SH-SY5Y (cell line): Measurements from ENCODE around the gene MYO1B.

Experiments used
- GATA2 ChIP-seq: IDR thresholded peaks from 2 replicates; pipeline ENCODE4 v1.6.1; 2011; ENCODE audit warnings: mild to moderate bottlenecking, low read depth, low read length
- GATA3 ChIP-seq: IDR thresholded peaks from 2 replicates; pipeline ENCODE4 v1.6.1; 2011; ENCODE audit warnings: low read depth, mild to moderate bottlenecking, low read length, moderate library complexity

DNA sequence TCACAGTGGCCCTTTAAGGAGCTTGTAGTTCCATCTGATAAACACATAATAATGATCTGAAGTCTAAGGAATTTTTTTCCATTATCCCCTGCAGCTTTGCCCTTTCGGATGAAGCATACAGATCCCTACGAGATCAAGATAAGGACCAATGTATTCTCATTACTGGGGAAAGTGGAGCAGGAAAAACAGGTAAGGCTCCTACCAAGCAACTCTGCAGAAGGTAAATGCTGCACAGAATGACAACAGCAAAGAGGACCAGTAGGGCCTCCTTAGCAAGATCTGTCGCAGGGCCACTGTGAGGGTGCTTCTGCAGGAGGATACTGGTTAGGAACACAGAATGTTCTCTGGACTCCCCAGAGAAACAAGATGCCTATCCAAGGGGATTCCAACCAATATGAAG, 84.6 kb downstream of the MYO1B start:
- no peak for TF ChIP-seq GATA2
- TF ChIP-seq GATA3 = no peak
